ENCODE data around the gene HDDC2. TPM values are rescaled to one million over a fixed set of nuclear protein-coding genes. Genes with fewer than 3 reads are reported as not detected.

The HDDC2 gene
- total and polyA plus RNA-seq, 12 donors, result 94.2 to 166 (median 125) TPM

DNA sequence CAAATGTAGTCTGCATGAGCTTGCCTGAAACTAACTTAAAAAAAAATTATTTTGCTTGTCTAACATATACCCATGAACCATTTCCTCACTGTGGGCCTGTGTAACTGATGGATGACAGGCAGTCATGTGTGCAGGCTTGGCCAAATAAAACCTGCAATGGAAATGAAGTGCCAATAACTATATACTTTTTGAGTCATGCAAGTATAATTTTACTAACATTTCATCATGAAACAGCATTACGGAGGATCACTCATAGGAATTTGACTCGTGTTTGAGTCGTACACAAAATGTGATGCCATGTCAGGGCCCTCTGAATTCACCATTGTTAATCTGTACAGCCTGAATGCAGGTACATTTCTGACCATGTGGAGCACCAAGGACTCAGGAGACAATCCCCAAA is 46.6 kb downstream of the HDDC2 start:
- intact Hi-C loops (cut with DNase I), result no loop called here
- TF ChIP-seq POLR2A (IDR thresholded peaks at IDR 0.05), result no peak
- TF ChIP-seq, protein P1, sequence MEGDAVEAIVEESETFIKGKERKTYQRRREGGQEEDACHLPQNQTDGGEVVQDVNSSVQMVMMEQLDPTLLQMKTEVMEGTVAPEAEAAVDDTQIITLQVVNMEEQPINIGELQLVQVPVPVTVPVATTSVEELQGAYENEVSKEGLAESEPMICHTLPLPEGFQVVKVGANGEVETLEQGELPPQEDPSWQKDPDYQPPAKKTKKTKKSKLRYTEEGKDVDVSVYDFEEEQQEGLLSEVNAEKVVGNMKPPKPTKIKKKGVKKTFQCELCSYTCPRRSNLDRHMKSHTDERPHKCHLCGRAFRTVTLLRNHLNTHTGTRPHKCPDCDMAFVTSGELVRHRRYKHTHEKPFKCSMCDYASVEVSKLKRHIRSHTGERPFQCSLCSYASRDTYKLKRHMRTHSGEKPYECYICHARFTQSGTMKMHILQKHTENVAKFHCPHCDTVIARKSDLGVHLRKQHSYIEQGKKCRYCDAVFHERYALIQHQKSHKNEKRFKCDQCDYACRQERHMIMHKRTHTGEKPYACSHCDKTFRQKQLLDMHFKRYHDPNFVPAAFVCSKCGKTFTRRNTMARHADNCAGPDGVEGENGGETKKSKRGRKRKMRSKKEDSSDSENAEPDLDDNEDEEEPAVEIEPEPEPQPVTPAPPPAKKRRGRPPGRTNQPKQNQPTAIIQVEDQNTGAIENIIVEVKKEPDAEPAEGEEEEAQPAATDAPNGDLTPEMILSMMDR (IDR thresholded peaks at IDR 0.05), result no peak
- no peak overlapping the region for H3K4me3 ChIP-seq
- no peak overlapping the region for H3K27ac ChIP-seq
- no peaks in the 10 kb centered on the region for H3K36me3 ChIP-seq (replicated peaks in 1 of 2)
- H3K9me3 ChIP-seq (replicated peaks in 1 of 3), result no peaks in the 10 kb centered on the region
- 64 to 85% (median 77%) methylated on average over 3 of the region's 3 CpGs for WGBS, 4 donors
- H3K4me1 ChIP-seq (replicated peaks in 1 of 2), result no peaks in the 10 kb centered on the region
- no peaks in the 10 kb centered on the region for H3K27me3 ChIP-seq
- DNase-seq, result no peak

DNA sequence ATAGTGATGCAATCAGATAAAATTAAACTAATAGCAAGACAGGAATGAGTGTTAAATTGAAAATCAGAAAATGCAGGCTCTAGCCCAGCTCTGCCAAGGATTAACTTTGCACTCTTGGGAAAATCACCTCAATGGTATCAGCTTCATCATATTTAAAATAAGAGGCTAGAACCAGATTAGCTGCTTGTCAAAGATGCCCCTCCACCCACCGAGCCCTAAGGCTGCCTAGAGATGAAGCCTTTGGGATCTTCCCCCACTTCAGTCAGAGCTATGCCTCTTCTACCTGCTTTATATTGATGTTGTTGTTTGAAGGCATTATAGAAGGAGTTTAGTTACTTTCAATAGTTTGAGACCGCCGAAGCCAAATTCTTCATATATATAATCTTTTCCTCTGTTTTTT is 47.4 kb downstream of the HDDC2 start:
- intact Hi-C loops (cut with DNase I), result no loop called here
- Histone ChIP-seq H3K27me3 (no peaks in the 10 kb centered on the region), H3K4me3 (no peak overlapping the region), H3K27ac (no peak overlapping the region), H3K36me3 (replicated peaks in 1 of 2) (no peaks in the 10 kb centered on the region), H3K4me1 (replicated peaks in 1 of 2) (no peaks in the 10 kb centered on the region), H3K9me3 (replicated peaks in 1 of 3) (no peaks in the 10 kb centered on the region)
- WGBS, 4 donors, result 88 to 99% (median 94%) methylated on average over 3 of the region's 3 CpGs
- TF ChIP-seq, protein P1 (IDR thresholded peaks at IDR 0.05), result no peak
- no peak for TF ChIP-seq POLR2A (IDR thresholded peaks at IDR 0.05)
- DNase-seq, result no peak

DNA sequence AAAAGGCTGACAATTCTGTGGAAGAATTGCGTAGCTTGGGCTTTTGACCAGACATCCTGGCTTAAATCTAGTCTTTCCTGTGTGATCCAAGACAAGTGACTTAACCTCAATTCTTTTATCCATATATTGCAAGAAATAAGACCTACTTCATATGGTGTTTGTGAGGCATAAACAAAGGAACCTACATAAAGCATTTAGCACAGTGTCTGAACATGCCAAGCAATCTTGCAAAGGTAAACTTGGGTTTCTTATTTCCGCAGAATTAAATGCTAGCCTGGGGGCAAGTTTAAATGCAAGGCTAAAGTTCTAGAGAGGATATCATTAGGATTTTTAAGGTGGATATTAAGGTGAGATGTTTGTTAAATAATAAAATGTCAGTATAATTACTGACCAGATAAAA is 47.9 kb downstream of the HDDC2 start:
- DNase-seq, result no peak
- no peaks in the 10 kb centered on the region for H3K36me3 ChIP-seq (replicated peaks in 1 of 2)
- no peak overlapping the region for H3K27ac ChIP-seq
- no peak overlapping the region for H3K4me3 ChIP-seq
- TF ChIP-seq, protein P1 (IDR thresholded peaks at IDR 0.05), result no peak
- no peak for TF ChIP-seq POLR2A (IDR thresholded peaks at IDR 0.05)
- H3K4me1 ChIP-seq (replicated peaks in 1 of 2), result no peaks in the 10 kb centered on the region
- intact Hi-C loops (cut with DNase I), result no loop called here
- WGBS, 4 donors, result 98 to 100% (median 98%) methylated on average over 2 of the region's 2 CpGs
- no peaks in the 10 kb centered on the region for H3K27me3 ChIP-seq
- no peaks in the 10 kb centered on the region for H3K9me3 ChIP-seq (replicated peaks in 1 of 3)

DNA sequence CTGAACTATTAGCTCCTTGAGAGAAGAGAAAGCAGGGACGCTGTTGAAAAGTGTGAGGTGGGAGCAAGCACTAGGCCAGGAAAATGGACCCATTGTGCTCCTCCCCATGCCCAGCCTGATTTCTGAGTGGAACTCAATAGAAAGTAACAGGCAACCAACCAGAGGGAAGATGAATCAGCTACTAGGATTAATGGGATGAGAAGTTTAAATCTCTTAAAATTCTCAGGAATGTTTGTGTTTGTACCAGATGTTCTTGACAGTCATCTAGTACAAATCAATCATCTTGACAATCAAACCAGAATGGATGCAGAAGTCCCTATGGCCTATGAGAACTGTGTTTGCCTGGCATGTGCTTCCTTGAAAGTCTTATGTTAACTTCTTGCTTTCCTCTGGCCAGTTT is 48.9 kb downstream of the HDDC2 start:
- TF ChIP-seq, protein P1 (IDR thresholded peaks at IDR 0.05), result no peak
- no peak for TF ChIP-seq POLR2A (IDR thresholded peaks at IDR 0.05)
- intact Hi-C loops (cut with DNase I), result no loop called here
- no peak for DNase-seq
- no peaks in the 10 kb centered on the region for H3K9me3 ChIP-seq (replicated peaks in 1 of 3)
- H3K27me3 ChIP-seq, result no peaks in the 10 kb centered on the region
- H3K4me3 ChIP-seq, result no peak overlapping the region
- WGBS, 4 donors, result 92 to 100% (median 95%) methylated on average over 1 of the region's 1 CpG
- H3K4me1 ChIP-seq (replicated peaks in 1 of 2), result peaks cover 0 to 8% of the 10 kb centered on the region in 2 donors
- H3K27ac ChIP-seq, result no peak overlapping the region
- H3K36me3 ChIP-seq (replicated peaks in 1 of 2), result no peaks in the 10 kb centered on the region

All from adrenal gland (tissue), 12 donors.